ENCODE results near the gene AHNAK2. TPM values are rescaled to one million over a fixed set of nuclear protein-coding genes. Genes with fewer than 3 reads are reported as not detected.
"Not testable (repeated sequence)": the region's sequence is repeated elsewhere in the genome, so short reads cannot be mapped to it uniquely, and the experiment has no call there.

The AHNAK2 gene
- polyA plus RNA-seq, 4 donors: under 0.01 to 6.3 (median 0.17) TPM

DNA sequence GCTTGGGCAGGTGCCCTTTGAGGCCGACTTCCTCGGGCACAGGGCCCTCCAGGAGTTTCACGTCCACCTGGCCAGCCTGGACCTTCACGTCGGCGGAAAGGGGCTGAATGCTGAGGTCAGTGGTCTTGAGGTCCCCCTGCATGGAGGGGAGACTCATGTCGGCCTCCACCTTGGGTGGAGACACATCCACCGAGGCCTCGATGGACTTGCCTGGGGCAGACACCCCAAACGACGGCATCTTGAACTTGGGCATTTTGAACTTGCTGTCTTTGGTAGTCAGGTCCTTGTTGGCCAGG, 29.5 kb downstream of the AHNAK2 start:
- no peaks in the 10 kb centered on the region for H3K27me3 ChIP-seq (ENCODE audit: control insufficient read depth in 3 of 3, insufficient read depth in 3 of 3, low read length in 3 of 3)
- H3K36me3 ChIP-seq (ENCODE audit: control insufficient read depth in 3 of 3, insufficient read depth in 2 of 3, low read depth in 1 of 3, low read length in 3 of 3): no peaks in the 10 kb centered on the region
- WGBS, 3 donors: 89 to 92% (median 89%) methylated on average over 7 to 11 of the region's 11 CpGs
- H3K4me1 ChIP-seq (ENCODE audit: control insufficient read depth in 3 of 3, insufficient read depth in 2 of 3, low read depth in 1 of 3, low read length in 2 of 3): no peaks in the 10 kb centered on the region
- no peaks in the 10 kb centered on the region for H3K9me3 ChIP-seq (ENCODE audit: control insufficient read depth in 2 of 2, insufficient read depth in 1 of 2, low read depth in 1 of 2, low read length in 1 of 2)
- DNase-seq: no peak
- FAIRE-seq: no peak
- no peak overlapping the region for H3K4me3 ChIP-seq (ENCODE audit: low read depth in 1 of 3, low read length in 3 of 3)
- H3K27ac ChIP-seq (ENCODE audit: low read depth in 1 of 3, low read length in 2 of 3): no peak overlapping the region

- H3K27ac ChIP-seq (ENCODE audit: low read depth in 1 of 3, low read length in 2 of 3); H3K36me3 ChIP-seq (ENCODE audit: control insufficient read depth in 3 of 3, insufficient read depth in 2 of 3, low read depth in 1 of 3, low read length in 3 of 3); FAIRE-seq; H3K27me3 ChIP-seq (ENCODE audit: control insufficient read depth in 3 of 3, insufficient read depth in 3 of 3, low read length in 3 of 3); H3K4me1 ChIP-seq (ENCODE audit: control insufficient read depth in 3 of 3, insufficient read depth in 2 of 3, low read depth in 1 of 3, low read length in 2 of 3); H3K9me3 ChIP-seq (ENCODE audit: control insufficient read depth in 2 of 2, insufficient read depth in 1 of 2, low read depth in 1 of 2, low read length in 1 of 2); H3K4me3 ChIP-seq (ENCODE audit: low read depth in 1 of 3, low read length in 3 of 3); DNase-seq: not testable (repeated sequence)
- WGBS, 3 donors: 91 to 93% (median 92%) methylated on average over 35 of the region's 35 CpGs
Measured at GRCh38 chr14:104947881-104948735, 30.1 kb downstream of the AHNAK2 start.

DNA sequence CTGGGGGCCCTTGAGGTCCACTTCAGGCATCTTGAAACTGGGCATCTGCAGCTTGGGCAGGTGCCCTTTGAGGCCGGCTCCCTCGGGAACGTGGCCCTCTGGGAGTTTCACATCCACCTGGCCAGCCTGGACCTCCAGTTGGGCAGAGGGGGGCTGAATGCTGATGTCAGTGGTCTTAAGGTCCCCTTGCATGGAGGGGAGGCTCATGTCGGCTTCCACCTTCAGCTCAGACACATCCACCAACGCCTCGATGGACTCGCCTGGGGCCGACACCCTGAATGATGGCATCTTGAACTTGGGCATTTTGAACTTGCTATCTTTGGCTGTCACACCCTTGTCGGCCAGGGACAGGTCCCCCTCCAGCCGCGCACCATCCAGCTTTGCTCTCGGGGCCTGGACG, 31.0 kb downstream of the AHNAK2 start:
- H3K27me3 ChIP-seq (ENCODE audit: control insufficient read depth in 3 of 3, insufficient read depth in 3 of 3, low read length in 3 of 3); FAIRE-seq; H3K4me1 ChIP-seq (ENCODE audit: control insufficient read depth in 3 of 3, insufficient read depth in 2 of 3, low read depth in 1 of 3, low read length in 2 of 3); DNase-seq; H3K36me3 ChIP-seq (ENCODE audit: control insufficient read depth in 3 of 3, insufficient read depth in 2 of 3, low read depth in 1 of 3, low read length in 3 of 3); H3K27ac ChIP-seq (ENCODE audit: low read depth in 1 of 3, low read length in 2 of 3); H3K9me3 ChIP-seq (ENCODE audit: control insufficient read depth in 2 of 2, insufficient read depth in 1 of 2, low read depth in 1 of 2, low read length in 1 of 2); H3K4me3 ChIP-seq (ENCODE audit: low read depth in 1 of 3, low read length in 3 of 3): not testable (repeated sequence)
- 81 to 93% (median 85%) methylated on average over 13 of the region's 13 CpGs for WGBS, 3 donors

DNA sequence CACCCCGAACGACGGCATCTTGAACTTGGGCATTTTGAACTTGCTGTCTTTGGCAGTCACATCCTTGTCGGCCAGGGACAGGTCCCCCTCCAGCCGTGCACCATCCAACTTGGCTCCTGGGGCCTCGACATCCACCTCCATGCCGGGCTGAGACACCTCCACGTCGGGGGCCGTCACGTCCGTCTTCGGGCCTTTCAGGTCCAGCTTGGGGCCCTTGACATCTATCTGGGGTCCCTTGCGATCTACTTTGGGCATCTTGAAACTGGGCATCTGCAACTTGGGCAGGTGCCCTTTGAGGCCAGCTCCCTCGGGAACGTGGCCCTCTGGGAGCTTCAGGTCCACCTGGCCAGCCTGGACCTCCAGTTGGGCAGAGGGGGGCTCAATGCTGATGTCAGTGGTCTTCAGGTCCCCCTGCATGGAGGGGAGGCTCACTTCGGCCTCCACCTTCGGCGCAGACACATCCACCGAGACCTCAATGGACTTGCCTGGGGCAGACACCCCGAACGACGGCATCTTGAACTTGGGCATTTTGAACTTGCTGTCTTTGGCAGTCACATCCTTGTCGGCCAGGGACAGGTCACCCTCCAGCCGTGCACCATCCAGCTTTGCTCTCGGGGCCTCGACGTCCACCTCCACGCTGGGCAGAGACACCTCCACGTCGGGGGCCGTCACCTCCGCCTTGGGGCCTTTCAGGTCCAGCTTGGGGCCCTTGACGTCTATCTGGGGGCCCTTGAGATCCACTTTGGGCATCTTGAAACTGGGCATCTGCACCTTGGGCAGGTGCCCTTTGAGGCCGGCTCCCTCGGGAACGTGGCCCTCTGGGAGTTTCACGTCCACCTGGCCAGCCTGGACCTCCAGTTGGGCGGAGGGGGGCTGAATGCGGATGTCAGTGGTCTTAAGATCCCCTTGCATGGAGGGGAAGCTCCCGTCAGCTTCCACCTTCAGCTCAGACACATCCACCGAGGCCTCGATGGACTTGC, 31.9 kb downstream of the AHNAK2 start:
- H3K4me3 ChIP-seq (ENCODE audit: low read depth in 1 of 3, low read length in 3 of 3); H3K27me3 ChIP-seq (ENCODE audit: control insufficient read depth in 3 of 3, insufficient read depth in 3 of 3, low read length in 3 of 3); H3K4me1 ChIP-seq (ENCODE audit: control insufficient read depth in 3 of 3, insufficient read depth in 2 of 3, low read depth in 1 of 3, low read length in 2 of 3); H3K9me3 ChIP-seq (ENCODE audit: control insufficient read depth in 2 of 2, insufficient read depth in 1 of 2, low read depth in 1 of 2, low read length in 1 of 2); FAIRE-seq; H3K27ac ChIP-seq (ENCODE audit: low read depth in 1 of 3, low read length in 2 of 3); H3K36me3 ChIP-seq (ENCODE audit: control insufficient read depth in 3 of 3, insufficient read depth in 2 of 3, low read depth in 1 of 3, low read length in 3 of 3); DNase-seq: not testable (repeated sequence)
- 84 to 92% (median 88%) methylated on average over 33 to 43 of the region's 43 CpGs for WGBS, 3 donors

DNA sequence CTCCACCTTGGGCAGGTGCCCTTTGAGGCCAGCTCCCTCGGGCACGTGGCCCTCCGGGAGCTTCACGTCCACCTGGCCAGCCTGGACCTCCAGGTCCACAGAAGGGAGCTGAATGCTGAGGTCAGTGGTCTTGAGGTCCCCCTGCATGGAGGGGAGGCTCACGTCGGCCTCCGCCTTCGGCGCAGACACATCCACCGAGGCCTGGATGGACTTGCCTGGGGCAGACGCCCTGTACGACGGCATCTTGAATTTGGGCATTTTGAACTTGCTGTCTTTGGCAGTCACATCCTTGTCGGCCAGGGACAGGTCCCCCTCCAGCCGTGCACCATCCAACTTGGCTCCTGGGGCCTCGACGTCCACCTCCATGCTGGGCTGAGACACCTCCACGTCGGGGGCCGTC, 32.9 kb downstream of the AHNAK2 start:
- H3K9me3 ChIP-seq (ENCODE audit: control insufficient read depth in 2 of 2, insufficient read depth in 1 of 2, low read depth in 1 of 2, low read length in 1 of 2); FAIRE-seq; H3K4me3 ChIP-seq (ENCODE audit: low read depth in 1 of 3, low read length in 3 of 3); DNase-seq; H3K27me3 ChIP-seq (ENCODE audit: control insufficient read depth in 3 of 3, insufficient read depth in 3 of 3, low read length in 3 of 3); H3K4me1 ChIP-seq (ENCODE audit: control insufficient read depth in 3 of 3, insufficient read depth in 2 of 3, low read depth in 1 of 3, low read length in 2 of 3); H3K36me3 ChIP-seq (ENCODE audit: control insufficient read depth in 3 of 3, insufficient read depth in 2 of 3, low read depth in 1 of 3, low read length in 3 of 3); H3K27ac ChIP-seq (ENCODE audit: low read depth in 1 of 3, low read length in 2 of 3): not testable (repeated sequence)
- WGBS, 3 donors: 91 to 96% (median 92%) methylated on average over 17 to 20 of the region's 20 CpGs

DNA sequence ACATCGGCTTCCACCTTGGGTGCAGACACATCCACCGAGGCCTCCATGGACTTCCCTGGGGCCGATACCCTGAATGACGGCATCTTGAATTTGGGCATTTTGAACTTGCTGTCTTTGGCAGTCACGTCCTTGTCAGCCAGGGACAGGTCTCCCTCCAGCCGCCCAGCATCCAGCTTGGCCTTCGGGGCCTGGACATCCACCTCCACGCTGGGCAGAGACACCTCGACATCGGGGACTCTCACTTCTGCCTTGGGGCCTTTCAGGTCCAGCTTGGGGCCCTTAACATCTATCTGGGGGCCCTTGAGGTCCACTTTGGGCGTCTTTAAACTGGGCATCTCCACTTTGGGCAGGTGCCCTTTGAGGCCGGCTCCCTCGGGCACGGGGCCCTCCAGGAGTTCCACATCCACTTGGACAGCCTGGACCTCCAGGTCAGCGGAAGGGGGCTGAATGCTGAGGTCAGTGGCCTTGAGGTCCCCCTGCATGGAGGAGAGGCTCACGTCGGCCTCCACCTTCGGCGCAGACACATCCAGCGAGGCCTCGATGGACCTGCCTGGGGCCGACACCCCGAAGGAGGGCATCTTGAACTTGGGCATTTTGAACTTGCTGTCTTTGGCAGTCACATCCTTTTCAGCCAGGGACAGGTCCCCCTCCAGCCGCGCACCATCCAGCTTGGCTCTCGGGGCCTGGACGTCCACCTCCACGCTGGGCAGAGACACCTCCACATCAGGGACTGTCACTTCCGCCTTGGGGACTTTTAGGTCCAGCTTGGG, 33.6 kb downstream of the AHNAK2 start:
- DNase-seq, FAIRE-seq: not testable (repeated sequence)
- 85 to 94% (median 90%) methylated on average over 28 to 29 of the region's 29 CpGs for WGBS, 3 donors

DNA sequence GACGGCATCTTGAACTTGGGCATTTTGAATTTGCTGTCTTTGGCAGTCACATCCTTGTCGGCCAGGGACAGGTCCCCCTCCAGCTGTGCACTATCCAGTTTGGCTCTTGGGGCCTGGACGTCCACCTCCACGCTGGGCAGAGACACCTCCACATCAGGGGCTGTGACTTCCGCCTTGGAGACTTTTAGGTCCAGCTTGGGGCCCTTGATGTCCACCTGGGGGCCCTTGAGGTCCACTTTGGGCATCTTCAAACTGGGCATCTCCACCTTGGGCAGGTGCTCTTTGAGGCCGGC, 34.2 kb downstream of the AHNAK2 start:
- not testable (repeated sequence) for H3K9me3 ChIP-seq (ENCODE audit: control insufficient read depth in 2 of 2, insufficient read depth in 1 of 2, low read depth in 1 of 2, low read length in 1 of 2); H3K4me1 ChIP-seq (ENCODE audit: control insufficient read depth in 3 of 3, insufficient read depth in 2 of 3, low read depth in 1 of 3, low read length in 2 of 3); H3K36me3 ChIP-seq (ENCODE audit: control insufficient read depth in 3 of 3, insufficient read depth in 2 of 3, low read depth in 1 of 3, low read length in 3 of 3); FAIRE-seq; H3K4me3 ChIP-seq (ENCODE audit: low read depth in 1 of 3, low read length in 3 of 3); H3K27ac ChIP-seq (ENCODE audit: low read depth in 1 of 3, low read length in 2 of 3); DNase-seq
- 76 to 91% (median 87%) methylated on average over 6 of the region's 6 CpGs for WGBS, 3 donors
- H3K27me3 ChIP-seq (ENCODE audit: control insufficient read depth in 3 of 3, insufficient read depth in 3 of 3, low read length in 3 of 3): peaks cover 0 to 11% (median 0%) of the 10 kb centered on the region in 3 donors

More for the DNA sequence above, 33.6 kb downstream of the AHNAK2 start:
- H3K9me3 ChIP-seq (ENCODE audit: control insufficient read depth in 2 of 2, insufficient read depth in 1 of 2, low read depth in 1 of 2, low read length in 1 of 2); H3K27me3 ChIP-seq (ENCODE audit: control insufficient read depth in 3 of 3, insufficient read depth in 3 of 3, low read length in 3 of 3); H3K36me3 ChIP-seq (ENCODE audit: control insufficient read depth in 3 of 3, insufficient read depth in 2 of 3, low read depth in 1 of 3, low read length in 3 of 3); H3K27ac ChIP-seq (ENCODE audit: low read depth in 1 of 3, low read length in 2 of 3); H3K4me1 ChIP-seq (ENCODE audit: control insufficient read depth in 3 of 3, insufficient read depth in 2 of 3, low read depth in 1 of 3, low read length in 2 of 3); H3K4me3 ChIP-seq (ENCODE audit: low read depth in 1 of 3, low read length in 3 of 3): not testable (repeated sequence)
